Heart right ventricle (tissue), 16 donors: ENCODE data around the gene EFCAB6. TPM values are rescaled to one million over a fixed set of nuclear protein-coding genes. Genes with fewer than 3 reads are reported as not detected.
A peak's percentile ranks its signal among the peaks of the same experiment; 100 is the strongest.

Experiments used
- ATAC-seq, 8 donors: fragments of 200-7000 bp; cut with Tn5 transposase; one replicate each; pipeline ENCODE4 v1.9.1; 2020; ENCODE audit warnings: mild to moderate bottlenecking in 8 of 8, moderate library complexity in 8 of 8, moderate number of reproducible peaks in 1 of 8
- DNase-seq, 2 donors: peaks; one replicate each; pipeline ENCODE4 v3.0.0-alpha.2; 2020
- H3K27ac ChIP-seq, 10 donors: fragments of 200-600 bp; sonication (generic) in 2 of 10; one replicate each; pipeline versions ENCODE4 v1.5.0 to v1.8.0; 2020 to 2022; ENCODE audit warnings: mild to moderate bottlenecking in 3 of 10
- H3K27me3 ChIP-seq, 7 donors: fragments of 200-600 bp; one replicate each; pipeline ENCODE4 v1.8.0; 2021 to 2022; ENCODE audit warnings: mild to moderate bottlenecking in 2 of 7
- H3K36me3 ChIP-seq, 9 donors: fragments of 200-600 bp; sonication (generic) in 1 of 9; one replicate each; pipeline versions ENCODE4 v1.5.0 to v1.8.0; 2020 to 2022; ENCODE audit warnings: mild to moderate bottlenecking in 2 of 9
- H3K4me1 ChIP-seq, 9 donors: fragments of 200-600 bp; sonication (generic) in 1 of 9; one replicate each; pipeline versions ENCODE4 v1.5.0 to v1.8.0; 2020 to 2022; ENCODE audit warnings: mild to moderate bottlenecking in 4 of 9
- H3K4me3 ChIP-seq, 10 donors: fragments of 200-600 bp; sonication (generic) in 2 of 10; one replicate each; pipeline versions ENCODE4 v1.5.0 to v1.8.0; 2020 to 2022; ENCODE audit warnings: mild to moderate bottlenecking in 7 of 10, moderate library complexity in 2 of 10
- H3K9me3 ChIP-seq, 11 donors: fragments of 200-600 bp in 10 of 11; sonication (generic) in 2 of 11; one replicate each; pipeline versions ENCODE4 v1.5.0 to v1.8.0; 2013 to 2022; ENCODE audit warnings: mild to moderate bottlenecking in 2 of 11, control low read depth in 1 of 11, moderate library complexity in 1 of 11
- WGBS, 2 donors: extraction: QIAGEN DNeasy Blood & Tissue Kit; methylation state at CpG; one replicate each; pipeline ENCODE4 v1.1.7; 2013; ENCODE audit warnings: inconsistent platforms in 1 of 2; 5-methylcytosine and 5-hydroxymethylcytosine counted together
- intact Hi-C, 10 donors: fragments of 100-400 bp; cut with DNase I; formaldehyde crosslinking; loops; one replicate each; pipeline versions ENCODE4 v1.11.1 to v1.14.2; 2022
- polyA plus RNA-seq, 2 donors: library from polyadenylated mRNA; stranded (reverse); fragments of 200-250 nt; gene quantifications; one replicate each; pipeline ENCODE4 v1.2.3, GENCODE V29; 2013
- total RNA-seq, 10 donors: library from RNA; stranded (reverse); fragmentation: NEBNext Ultra II Directional in 3 of 10; extraction: Animal tissue kit (Norgen Biotek cat#: 25700) in 3 of 10; gene quantifications; one replicate each; pipeline versions ENCODE4 v1.2.1 to v1.2.4, GENCODE V29; 2021 to 2023
- TF ChIP-seq, protein P1 (sequence below), 9 donors: fragments of 200-600 bp; sonication (generic) in 2 of 9; IDR thresholded peaks; one replicate each; pipeline versions ENCODE4 v1.5.0 to v1.8.0; 2021 to 2022; ENCODE audit warnings: antibody characterized with exemption in 9 of 9, mild to moderate bottlenecking in 5 of 9, moderate library complexity in 1 of 9
- donor health status: Arrhythmogenic right ventricular cardiomyopathy.
- donor health status: ischemic (EF 13 %, LVEDD 7.1; RV severe dilation, severe dysfunction).
- donor health status: healthy with polysubstance abuse.
- donor health status: DM: no; HTN: yes; CAD: no.
- donor health status: DM: no; HTN: no; CAD: no.
- donor health status: ischemic (EF 25% LVEDD 6.9; RV normal size, moderate dysfunction).
- donor health status: ischemic (EF 25% LVEDD 5.7; RV mildly dilated, moderate dysfunction).
- donor health status: healthy.
- donor health status: DM: yes; HTN: yes; CAD: no.
- donor health status: Ischemic cardiomyopathy.
- donor health status: ischemic (EF 35%, LVEDD 5.7; RV mildly dilated, moderate dysfunction).
- donor health status: nonischemic (EF 11% LVEDD 7.7; RV severe dilation, severe dysfunction).
- donor health status: DM: yes; HTN: yes; CAD: no.
- donor health status: PGD.
- donor health status: ischemic (EF 29% LVEDD 5.4; RV normal size, mild dysfunction).
- donor health status: nonischemic (EF 23%, LVEDD 6.1; RV moderate dilation, normal function).

EFCAB6 gene
- total and polyA plus RNA-seq, 12 donors = 0.25 to 4.3 (median 1.8) TPM

DNA sequence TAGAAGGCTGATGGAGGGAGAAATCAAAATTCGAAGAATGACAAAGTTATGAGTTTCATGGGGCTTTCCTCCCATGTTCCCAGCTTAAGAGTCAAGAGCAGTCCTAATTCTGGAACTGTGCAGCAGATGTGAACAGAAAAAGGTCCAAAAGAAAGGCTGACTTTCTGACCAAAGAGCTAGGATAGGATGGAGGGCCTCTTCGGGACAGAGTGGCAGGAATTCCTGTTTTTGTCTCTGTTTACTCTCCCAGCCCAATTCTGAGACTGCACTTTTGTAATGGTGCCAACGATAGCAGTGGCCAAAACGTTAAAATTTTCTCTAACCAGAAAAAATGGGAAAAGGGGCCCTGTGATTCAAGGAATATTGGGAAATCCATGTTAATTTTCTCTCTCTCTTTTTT lies 193.6 kb downstream of the EFCAB6 start:
- Histone ChIP-seq H3K27ac (peak overlapping the region in 1 of 10 donors; percentile 12), H3K4me3 (no peak overlapping the region), H3K27me3 (no peaks in the 10 kb centered on the region), H3K4me1 (peaks cover 0 to 8% (median 0%) of the 10 kb centered on the region in 9 donors), H3K36me3 (no peaks in the 10 kb centered on the region), H3K9me3 (peaks cover 0 to 16% (median 8%) of the 10 kb centered on the region in 11 donors)
- ATAC-seq = peak in 1 of 8 donors; percentile 29
- no peak for DNase-seq
- TF ChIP-seq, protein P1, sequence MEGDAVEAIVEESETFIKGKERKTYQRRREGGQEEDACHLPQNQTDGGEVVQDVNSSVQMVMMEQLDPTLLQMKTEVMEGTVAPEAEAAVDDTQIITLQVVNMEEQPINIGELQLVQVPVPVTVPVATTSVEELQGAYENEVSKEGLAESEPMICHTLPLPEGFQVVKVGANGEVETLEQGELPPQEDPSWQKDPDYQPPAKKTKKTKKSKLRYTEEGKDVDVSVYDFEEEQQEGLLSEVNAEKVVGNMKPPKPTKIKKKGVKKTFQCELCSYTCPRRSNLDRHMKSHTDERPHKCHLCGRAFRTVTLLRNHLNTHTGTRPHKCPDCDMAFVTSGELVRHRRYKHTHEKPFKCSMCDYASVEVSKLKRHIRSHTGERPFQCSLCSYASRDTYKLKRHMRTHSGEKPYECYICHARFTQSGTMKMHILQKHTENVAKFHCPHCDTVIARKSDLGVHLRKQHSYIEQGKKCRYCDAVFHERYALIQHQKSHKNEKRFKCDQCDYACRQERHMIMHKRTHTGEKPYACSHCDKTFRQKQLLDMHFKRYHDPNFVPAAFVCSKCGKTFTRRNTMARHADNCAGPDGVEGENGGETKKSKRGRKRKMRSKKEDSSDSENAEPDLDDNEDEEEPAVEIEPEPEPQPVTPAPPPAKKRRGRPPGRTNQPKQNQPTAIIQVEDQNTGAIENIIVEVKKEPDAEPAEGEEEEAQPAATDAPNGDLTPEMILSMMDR (IDR thresholded peaks at IDR 0.05) = no peak
- 55 to 70% methylated on average over 4 of the region's 4 CpGs for WGBS, 2 donors
- intact Hi-C loops = no loop called here

DNA sequence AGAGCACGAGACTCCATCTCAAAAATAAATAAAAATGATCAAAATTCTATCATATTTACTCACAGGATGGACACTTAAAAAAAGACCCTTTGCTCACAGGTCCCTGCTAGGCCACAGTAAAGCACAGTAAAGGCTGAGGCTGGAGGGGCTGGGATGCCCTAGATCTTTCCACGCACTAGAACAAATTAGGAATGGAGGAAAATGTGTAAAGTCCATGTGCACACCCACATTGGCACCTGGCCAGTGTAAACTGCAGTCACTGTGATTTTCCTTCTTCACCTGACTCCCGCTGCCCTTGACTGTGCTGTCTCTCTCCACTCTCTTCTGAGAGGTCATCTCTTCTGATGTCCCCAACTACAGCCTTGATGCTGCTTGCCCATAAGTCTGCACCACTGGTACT lies 195.5 kb downstream of the EFCAB6 start:
- Histone ChIP-seq H3K4me3 (no peak overlapping the region), H3K27ac (no peak overlapping the region), H3K4me1 (peaks cover 0 to 8% (median 0%) of the 10 kb centered on the region in 9 donors), H3K27me3 (no peaks in the 10 kb centered on the region), H3K36me3 (no peaks in the 10 kb centered on the region), H3K9me3 (peaks cover 0 to 16% (median 8%) of the 10 kb centered on the region in 11 donors)
- ATAC-seq = no peak
- intact Hi-C loops = no loop called here
- DNase-seq = no peak
- WGBS, 2 donors = 79 to 82% methylated on average over 3 of the region's 3 CpGs
- TF ChIP-seq, protein P1 (IDR thresholded peaks at IDR 0.05) = no peak

DNA sequence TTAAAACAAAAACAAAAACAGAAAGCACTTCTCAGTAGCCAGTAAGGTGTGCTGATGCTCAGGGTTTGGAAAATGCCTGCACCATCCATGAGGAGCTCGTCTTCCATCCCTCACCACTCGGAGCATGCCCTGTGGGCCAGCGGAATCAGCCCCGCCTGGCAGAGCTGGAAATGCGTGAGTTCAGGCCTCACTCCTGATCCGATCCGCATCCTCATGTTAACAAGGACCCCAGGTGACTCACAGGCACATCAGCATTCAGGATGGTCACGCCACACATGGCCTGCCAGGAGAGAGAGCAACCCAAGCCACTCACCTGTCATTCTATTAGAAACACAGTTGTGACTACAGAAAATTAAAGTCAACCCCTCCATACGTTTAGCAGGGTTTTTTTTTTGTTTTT lies 211.8 kb downstream of the EFCAB6 start:
- WGBS, 2 donors = 82 to 85% methylated on average over 9 of the region's 9 CpGs
- no peak overlapping the region for H3K4me3 ChIP-seq
- TF ChIP-seq, protein P1 (IDR thresholded peaks at IDR 0.05) = no peak
- intact Hi-C loops = no loop called here
- H3K27me3 ChIP-seq = no peaks in the 10 kb centered on the region
- no peaks in the 10 kb centered on the region for H3K36me3 ChIP-seq
- no peak for DNase-seq
- peaks cover 0 to 16% (median 0%) of the 10 kb centered on the region in 11 donors for H3K9me3 ChIP-seq
- no peak for ATAC-seq
- H3K4me1 ChIP-seq = no peaks in the 10 kb centered on the region
- H3K27ac ChIP-seq = no peak overlapping the region

DNA sequence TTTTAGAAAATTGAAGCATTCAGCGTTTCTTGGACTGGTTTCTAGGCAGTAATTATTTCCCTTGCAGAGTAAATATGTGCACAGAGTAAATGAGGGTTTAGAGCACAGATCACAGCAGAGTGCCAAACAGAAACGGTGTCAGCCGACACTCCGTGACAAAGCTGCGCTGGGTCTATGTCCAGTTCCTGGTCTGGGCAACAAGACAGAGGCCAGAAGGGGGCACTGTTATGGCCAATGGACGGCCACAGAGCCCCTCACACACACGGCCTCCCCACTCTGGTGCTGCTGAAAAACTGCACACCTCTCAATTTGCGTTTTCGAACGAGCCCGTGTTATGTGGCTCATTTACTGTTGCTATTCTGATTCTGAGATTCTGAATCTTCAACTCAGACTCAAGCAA lies 219.6 kb downstream of the EFCAB6 start:
- Histone ChIP-seq H3K4me3 (no peak overlapping the region), H3K27ac (no peak overlapping the region), H3K36me3 (no peaks in the 10 kb centered on the region), H3K9me3 (peaks cover 0 to 34% (median 0%) of the 10 kb centered on the region in 11 donors), H3K4me1 (no peaks in the 10 kb centered on the region), H3K27me3 (no peaks in the 10 kb centered on the region)
- TF ChIP-seq, protein P1 (IDR thresholded peaks at IDR 0.05) = peak in 2 of 9 donors; percentile 8 to 18
- intact Hi-C loops = no loop called here
- DNase-seq = no peak
- no peak for ATAC-seq
- 50 to 56% methylated on average over 11 of the region's 11 CpGs for WGBS, 2 donors
